Tibial nerve (tissue), 4 donors: ENCODE results near the gene UBXN6.

Experiments
- CTCF ChIP-seq, 5 experiments: fragments of 200-600 bp in 3 of 5; fragments of 450-650 bp in 2 of 5; sonication (generic) in 3 of 5; IDR thresholded peaks; one replicate each; pipeline ENCODE4 v1.5.1; 2016 to 2019; ENCODE audit warnings: antibody characterized with exemption in 5 of 5, mild to moderate bottlenecking in 3 of 5, moderate library complexity in 2 of 5
- EP300 ChIP-seq, 2 donors: sonication (generic); formaldehyde crosslinking; IDR thresholded peaks; one replicate each; pipeline ENCODE4 v1.6.1; 2017; ENCODE audit warnings: antibody characterized with exemption in 2 of 2, mild to moderate bottlenecking in 1 of 2

- TF ChIP-seq CTCF (IDR thresholded peaks at IDR 0.05), result no peak
- TF ChIP-seq EP300 (IDR thresholded peaks at IDR 0.05), result no peak
Measured at GRCh38 chr19:4503132-4503824, 45.7 kb upstream of the UBXN6 start.
